HG03457 (cell line): ENCODE data around the gene MAST3.

Experiments used
- ATAC-seq: cut with Tn5 transposase; IDR thresholded peaks from one replicate; pipeline ENCODE4 v1.9.1; 2021; ENCODE audit warnings: moderate number of reproducible peaks; ENCODE audit not compliant: unreplicated experiment

MAST3 gene

GRCh38 chr19:18097217-18097992 is at the start of gene MAST3:
MAST3 (plus strand) TSS chr19:18097778; CDS start chr19:18097793, 15 bp downstream.
- ATAC-seq, result peak; percentile 50

DNA sequence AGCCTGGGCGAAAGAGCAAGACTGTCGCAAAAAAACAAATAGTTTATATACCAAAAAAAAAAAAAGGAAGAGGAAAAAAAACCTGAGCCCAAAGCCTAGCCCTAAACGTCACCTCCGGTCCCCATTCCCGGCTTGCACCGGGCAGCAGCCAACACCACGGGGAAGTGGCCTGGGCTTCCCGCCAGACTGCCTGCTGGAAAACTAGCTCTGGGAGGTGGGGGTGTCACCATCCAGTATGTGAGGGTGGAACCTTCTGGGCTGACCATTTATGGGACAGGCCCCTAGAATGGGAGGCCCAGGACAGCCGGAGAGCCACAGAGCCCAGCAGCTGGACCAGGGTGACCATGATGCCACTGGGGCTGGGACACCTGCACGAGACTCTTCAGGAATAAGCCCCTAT is 48.2 kb upstream of the MAST3 start:
- no peak for ATAC-seq

GRCh38 chr19:18051887-18052286 is 45.7 kb upstream of the MAST3 start:
- no peak for ATAC-seq

- no peak for ATAC-seq
Observed at GRCh38 chr19:18053576-18054219, 43.9 kb upstream of the MAST3 start.

DNA sequence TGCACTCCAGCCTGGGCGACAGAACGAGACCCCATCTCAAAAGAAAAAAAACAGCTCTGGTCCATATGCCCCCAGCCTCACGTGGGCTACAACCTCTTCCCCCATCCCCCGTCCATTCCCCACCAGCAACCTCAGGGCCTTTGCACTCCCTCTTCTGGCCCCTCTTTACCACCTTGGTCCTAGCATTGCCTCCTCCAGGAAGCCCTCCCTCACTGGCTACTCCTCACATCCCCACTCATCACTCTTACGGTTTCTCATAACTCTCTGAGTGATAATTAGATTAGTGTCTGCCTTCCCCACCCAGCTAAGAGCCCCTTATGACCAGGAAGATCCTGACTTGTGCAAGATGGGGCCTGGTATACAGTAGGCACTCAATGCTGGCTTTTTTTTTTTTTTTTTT is 41.6 kb upstream of the MAST3 start:
- ATAC-seq, result no peak

GRCh38 chr19:18057557-18057956 is 40.0 kb upstream of the MAST3 start:
- ATAC-seq, result no peak

- no peak for ATAC-seq
Observed at GRCh38 chr19:18058208-18059009, 39.2 kb upstream of the MAST3 start.

DNA sequence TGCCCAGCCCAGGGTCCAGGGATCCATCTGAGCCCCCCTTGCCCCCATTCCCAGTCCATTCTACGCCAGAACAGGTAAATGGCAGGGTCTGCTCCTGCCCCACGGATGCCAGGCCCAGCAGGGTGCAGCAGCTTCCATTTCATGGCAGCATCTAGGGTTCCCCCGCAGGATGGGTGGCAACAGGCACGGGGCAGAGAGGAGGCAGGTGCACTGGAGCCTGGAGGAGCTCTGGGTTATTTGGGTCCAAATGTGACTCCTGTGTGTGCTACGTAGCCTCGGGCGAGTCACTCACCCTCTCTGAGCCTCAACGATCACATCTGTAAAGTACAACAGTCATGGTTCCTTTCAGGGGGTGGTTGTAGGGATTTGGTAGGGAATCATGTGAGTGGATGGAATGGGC is 38.3 kb upstream of the MAST3 start:
- no peak for ATAC-seq

DNA sequence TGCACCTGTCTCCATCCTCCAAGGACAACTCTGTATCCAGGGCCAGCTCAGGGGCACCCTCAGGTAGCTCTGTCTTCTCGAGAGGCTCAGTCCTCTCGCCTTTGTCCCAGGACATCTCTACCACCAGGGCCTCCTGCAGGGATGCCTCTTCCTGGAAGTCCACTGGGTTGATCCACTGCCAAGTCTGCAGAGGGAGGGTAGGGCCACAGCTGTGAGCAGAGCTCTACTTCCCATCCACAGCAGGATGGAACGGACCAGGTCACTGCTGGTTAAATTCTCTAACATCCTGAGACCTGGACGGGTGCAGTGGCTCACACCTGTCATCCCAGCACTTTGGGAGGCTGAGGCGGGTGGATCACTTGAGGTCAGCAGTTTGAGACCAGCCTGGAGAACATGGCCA is 37.7 kb upstream of the MAST3 start:
- no peak for ATAC-seq

DNA sequence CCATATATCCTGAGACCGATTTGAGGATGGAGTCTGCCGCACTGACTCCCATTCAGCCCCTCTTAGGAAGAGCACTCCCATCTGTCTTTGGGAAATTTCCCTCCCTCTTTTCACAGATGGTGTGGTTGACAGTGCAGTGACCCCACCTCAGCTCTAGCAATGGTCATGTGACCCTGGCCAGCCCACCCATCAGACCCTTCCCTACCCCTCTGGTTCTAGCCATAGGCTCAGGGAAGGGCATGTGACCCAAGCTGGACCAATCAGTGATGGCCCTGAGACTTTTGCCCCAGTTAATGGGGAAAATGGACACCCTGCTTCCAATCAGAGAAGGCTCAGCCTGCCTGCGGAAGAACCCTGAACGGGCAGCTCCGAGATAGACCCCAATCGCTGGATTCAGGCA is 37.1 kb upstream of the MAST3 start:
- no peak for ATAC-seq

- no peak for ATAC-seq
Observed at GRCh38 chr19:18062028-18062427, 35.5 kb upstream of the MAST3 start.

DNA sequence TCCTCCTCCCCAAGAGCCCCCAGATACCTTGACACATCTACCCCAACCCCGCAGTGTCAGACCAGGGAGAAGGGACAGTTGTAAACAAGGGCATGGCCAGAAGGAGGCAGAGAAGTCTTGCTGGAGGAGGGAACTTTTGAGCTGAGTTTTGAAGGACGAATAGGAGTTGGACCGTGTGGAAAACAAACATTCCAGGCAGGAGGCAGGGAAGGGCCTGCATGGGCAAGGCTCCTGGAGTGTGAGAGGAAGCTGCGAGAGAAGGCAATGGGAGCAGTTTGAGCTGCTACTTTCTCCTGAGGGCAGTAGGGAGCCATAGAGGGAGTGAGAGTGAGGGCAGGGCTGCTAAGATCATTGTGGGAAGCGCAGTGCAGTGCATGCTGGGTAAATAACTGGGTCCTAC is 34.1 kb upstream of the MAST3 start:
- ATAC-seq, result no peak

DNA sequence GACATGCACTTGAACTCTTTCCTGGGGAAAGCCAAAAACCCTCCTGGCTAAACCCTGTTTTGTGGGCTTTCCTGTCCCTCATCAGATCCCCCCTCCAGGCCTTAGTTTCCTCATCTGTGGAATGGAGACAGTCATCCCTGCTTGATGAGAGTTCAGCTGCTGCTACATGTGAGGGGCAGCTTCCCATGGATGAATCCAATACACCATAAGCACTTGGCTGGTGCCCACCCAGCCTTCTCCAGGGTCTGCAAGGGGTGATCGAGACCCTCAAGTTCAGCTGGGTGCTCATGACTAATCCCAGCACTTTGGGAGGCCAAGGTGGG is 32.4 kb upstream of the MAST3 start:
- ATAC-seq, result no peak

GRCh38 chr19:18068395-18068794 is 29.2 kb upstream of the MAST3 start:
- ATAC-seq, result no peak

GRCh38 chr19:18069383-18069782 is 28.2 kb upstream of the MAST3 start:
- ATAC-seq, result no peak

DNA sequence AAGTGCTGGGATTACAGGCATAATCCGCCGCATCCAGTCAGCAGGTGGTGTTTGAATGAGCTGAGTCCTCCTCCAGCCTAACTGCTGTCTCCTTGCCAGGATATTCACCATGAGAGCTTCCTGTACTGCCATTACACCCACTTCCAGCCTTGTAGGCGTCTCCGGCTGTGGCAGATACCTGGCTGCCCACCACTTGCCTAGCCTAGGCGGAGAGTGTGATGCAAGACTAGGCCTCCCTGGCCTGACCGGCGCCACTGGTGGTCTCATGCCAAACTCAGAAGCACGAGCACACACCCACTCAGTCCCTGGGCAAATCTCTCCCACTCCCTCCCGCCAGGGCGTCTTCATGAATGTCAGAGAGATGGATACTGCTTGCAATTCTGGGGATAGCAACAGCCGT is 27.4 kb upstream of the MAST3 start:
- ATAC-seq, result no peak

- ATAC-seq, result no peak
Observed at GRCh38 chr19:18072335-18072734, 25.2 kb upstream of the MAST3 start.

- ATAC-seq, result no peak
Observed at GRCh38 chr19:18073197-18073596, 24.4 kb upstream of the MAST3 start.

- no peak for ATAC-seq
Observed at GRCh38 chr19:18074192-18074591, 23.4 kb upstream of the MAST3 start.

DNA sequence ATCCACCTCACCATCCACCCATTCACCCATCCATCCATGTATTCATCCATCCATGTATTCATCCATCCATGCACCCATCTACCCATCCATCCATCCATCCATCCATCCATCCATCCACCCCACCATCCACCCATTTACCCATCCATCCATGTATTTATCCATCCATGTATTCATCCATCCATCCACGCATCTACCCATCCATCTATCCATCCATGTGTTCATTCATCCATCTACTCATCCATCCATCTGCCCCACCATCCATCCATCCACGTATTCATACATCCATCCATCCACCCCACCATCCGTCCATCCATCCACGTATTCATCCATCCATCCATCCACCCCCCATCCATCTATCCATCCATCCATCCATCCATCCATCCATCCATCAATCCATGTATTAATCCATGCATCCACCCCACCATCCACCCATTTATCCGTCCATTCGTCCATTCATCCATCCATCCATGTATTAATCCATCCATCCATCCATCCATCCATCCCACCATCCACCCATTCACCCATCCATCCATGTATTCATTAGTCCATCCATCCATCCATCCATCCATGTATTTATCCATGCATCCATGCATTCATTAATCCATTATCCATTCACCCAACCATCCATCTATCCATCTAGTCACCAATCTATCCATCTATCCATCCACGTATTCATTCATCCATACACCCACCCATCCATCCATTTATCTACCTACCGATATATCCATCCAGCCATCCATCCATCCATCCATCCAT is 13.5 kb upstream of the MAST3 start:
- ATAC-seq, result no peak
